ENCODE data around the gene PSMD2. TPM values are rescaled to one million over a fixed set of nuclear protein-coding genes. Genes with fewer than 3 reads are reported as not detected.

PSMD2 gene
- total and polyA plus RNA-seq, 10 of the 15 experiments (the other 5 are each of a cell fraction or from before 2014, with no cell fraction given), result 103 to 515 (median 197) TPM

DNA sequence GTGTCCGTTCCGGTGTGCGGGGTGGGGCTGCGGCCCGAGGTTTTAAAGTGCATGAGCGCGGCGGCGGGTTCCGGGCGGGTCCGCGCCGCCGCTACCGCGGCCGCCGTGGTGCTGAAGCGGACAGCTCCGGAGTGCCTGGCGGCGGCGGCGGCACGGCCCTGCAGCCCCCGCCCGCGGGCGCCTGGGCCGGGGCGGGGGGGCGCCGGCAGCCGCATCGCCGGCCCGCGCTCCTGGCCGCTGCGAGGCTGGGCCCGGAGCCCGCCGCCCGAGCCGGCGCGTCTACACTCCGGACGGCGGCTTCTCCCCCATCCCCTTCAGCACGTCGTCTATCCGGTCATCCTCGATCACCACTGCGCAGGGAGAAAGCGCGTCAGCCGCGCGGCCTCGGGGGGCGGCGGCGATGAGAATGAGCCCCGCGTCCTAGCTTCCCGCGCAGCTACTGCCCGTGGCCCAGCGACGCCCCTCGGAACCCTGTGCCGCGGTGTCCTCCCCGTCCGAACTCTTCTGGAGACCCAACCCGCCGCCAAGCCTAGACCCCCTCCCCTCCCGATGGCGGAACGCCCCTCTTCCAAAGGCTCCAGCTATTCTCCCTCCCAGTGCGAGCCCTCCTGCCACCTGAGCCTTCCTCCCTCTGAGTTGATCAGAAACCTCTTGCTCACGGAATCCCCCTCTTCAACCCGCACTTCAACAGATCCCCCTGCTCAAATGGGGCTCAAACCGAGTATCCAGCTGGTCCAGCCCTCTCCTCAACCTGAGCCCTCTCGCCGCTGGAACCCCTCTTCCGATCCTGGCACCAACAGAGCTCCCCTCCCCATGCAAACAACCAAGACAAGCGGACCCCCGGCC lies 38.9 kb upstream of the PSMD2 start:
- no TSS peak for BruUV-seq (replicated peaks)
- H3K9me3 ChIP-seq (replicated peaks; ENCODE audit: control insufficient read depth, insufficient read depth, low read length), result no peaks in the 10 kb centered on the region
- peaks cover 2 to 11% of the 10 kb centered on the region in 2 experiments for H3K27me3 ChIP-seq (replicated peaks in 1 of 2; ENCODE audit: control insufficient read depth in 2 of 2, insufficient read depth in 2 of 2, low read length in 1 of 2)
- 0 out of 2 replicates have a peak, but pooled peaks cover 4% of the 10 kb centered on the region for H3K4me1 ChIP-seq (ENCODE audit: control insufficient read depth, insufficient read depth, low read length)
- TF ChIP-seq FOXM1 (IDR thresholded peaks at IDR 0.05; ENCODE audit: low read depth, low read length), result no peak
- no peak for TF ChIP-seq FOS (IDR thresholded peaks at IDR 0.05; ENCODE audit: borderline replicate concordance, extremely low read depth, insufficient read length)
- peak; percentile 73 for TF ChIP-seq REST (IDR thresholded peaks at IDR 0.05; ENCODE audit: low read depth, low read length)
- no peak for TF ChIP-seq ETV6 (conservative IDR thresholded peaks at IDR 0.05 in 1 of 2, IDR thresholded peaks at IDR 0.05 in 1 of 2; ENCODE audit: borderline replicate concordance in 1 of 2, low read depth in 1 of 2)
- DNase-seq (ENCODE audit: low read depth, low spot score) (no peak), FAIRE-seq (no peak), ATAC-seq (no peak)
- WGBS (ENCODE audit: insufficient coverage, insufficient replicate concordance, low lambda C conversion rate, missing lambda C conversion rate), result 21% methylated on average over 38 of the region's 91 CpGs
- H3K4me3 ChIP-seq, result 0 out of 2 replicates have a peak overlapping the region, but pooled peaks have one; percentile 55
- no peaks in the 10 kb centered on the region for H3K36me3 ChIP-seq (ENCODE audit: control insufficient read depth in 2 of 2, insufficient read depth in 2 of 2, low read length in 1 of 2)
- ChIA-PET POLR2A (interaction anchor here (0.6 kb wide), 1 partner anchor 354 kb away, joined by 3 read pairs; no protein-coding TSS in a partner anchor), CTCF (interaction anchor here (1.1 kb wide), 1 partner anchor 10 kb away, joined by 5 read pairs; the partner anchor contains the start of gene EEF1AKMT4), SMC1A (ENCODE audit: uncharacterized antibody, unreplicated experiment) (no interaction called here), RAD21 (ENCODE audit: unreplicated experiment) (no interaction called here)
- no peak overlapping the region for H3K4me2 ChIP-seq (ENCODE audit: control insufficient read depth, insufficient read depth)
- intact Hi-C loops (cut with micrococcal nuclease; ENCODE audit: unreplicated experiment), result loop anchor here (10.0 kb wide), 1 partner anchor 245 kb away; the partner anchor contains the start of gene ABCC5
- no peak overlapping the region for H3K9ac ChIP-seq (ENCODE audit: control insufficient read depth, insufficient read depth, low read length)
- no peaks in the 10 kb centered on the region for H4K20me1 ChIP-seq (ENCODE audit: control insufficient read depth, insufficient read depth)
- H2AFZ ChIP-seq (ENCODE audit: control insufficient read depth, low read depth, low read length), result no peak overlapping the region
- in situ Hi-C loops (cut with MboI), result no loop called here
- no peaks in the 10 kb centered on the region for H3K79me2 ChIP-seq (ENCODE audit: control insufficient read depth, insufficient read depth, low read length)
- no peak overlapping the region for H3K27ac ChIP-seq (ENCODE audit: control insufficient read depth, insufficient read depth)

Data from GM12878 (cell line).